NCI-H2171 treated with DMSO at 0.1 percent for 48 hours (cell line): ENCODE data around the gene SLC12A2.

ENCODE experiments used
- DNase-seq: peaks from one replicate; lab custom pipeline; 2025; lab: John Stamatoyannopoulos, UW

SLC12A2 gene

DNA sequence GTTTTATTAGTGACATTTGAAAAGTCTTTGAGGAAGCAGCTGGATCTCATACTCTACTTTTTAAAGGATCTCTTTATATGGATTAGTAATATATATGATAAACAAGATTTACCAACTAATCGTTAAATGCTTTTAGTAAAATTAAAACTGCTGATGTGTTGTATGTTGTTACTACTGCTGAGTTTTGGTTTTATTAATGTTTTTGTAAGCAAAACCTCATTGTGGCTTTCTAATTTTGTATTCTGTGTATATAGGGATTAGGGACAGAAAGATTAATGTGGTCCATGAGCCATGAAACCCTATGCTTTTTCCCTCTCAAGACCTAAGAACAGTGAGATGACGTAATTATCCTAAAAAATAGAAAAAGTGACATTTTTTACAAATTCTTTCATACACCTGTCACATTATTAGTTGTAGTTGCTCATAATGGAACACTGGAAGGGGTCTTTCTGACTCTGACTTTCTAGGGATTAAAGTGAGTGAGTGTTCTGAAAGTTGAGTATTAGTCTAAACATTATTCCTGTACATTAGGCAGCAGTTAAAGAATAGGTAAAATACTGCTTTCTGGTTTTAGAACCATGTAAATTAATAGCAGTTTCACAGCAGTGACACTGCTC lies 85.9 kb downstream of the SLC12A2 start:
- DNase-seq: no peak

GRCh38 chr5:128172102-128172501 lies 88.5 kb downstream of the SLC12A2 start:
- no peak for DNase-seq

- DNase-seq: no peak
Measured at GRCh38 chr5:128174951-128175350, 91.4 kb downstream of the SLC12A2 start.

DNA sequence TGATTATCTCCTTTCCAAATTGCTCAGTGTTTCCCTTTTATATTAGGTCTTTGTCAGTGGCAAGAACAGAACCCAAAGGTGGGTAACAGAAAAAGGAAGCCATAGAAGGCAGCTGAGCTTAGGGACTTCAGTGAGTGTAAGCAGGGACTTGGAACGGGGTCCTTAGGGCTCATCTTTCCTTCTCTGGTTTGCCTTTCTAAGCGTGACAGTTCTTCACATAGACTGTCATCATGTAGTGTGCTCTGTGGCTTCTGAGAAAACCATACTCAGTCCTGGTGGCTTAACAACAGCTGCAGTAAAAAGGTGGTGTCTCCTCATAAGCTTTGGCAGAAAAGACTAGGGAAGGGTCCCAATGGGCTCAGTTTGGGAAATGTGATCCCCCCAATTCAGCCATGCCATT lies 108.8 kb downstream of the SLC12A2 start:
- no peak for DNase-seq

- DNase-seq: no peak
Measured at GRCh38 chr5:128193665-128194390, 110.3 kb downstream of the SLC12A2 start.

- no peak for DNase-seq
Measured at GRCh38 chr5:128195316-128195715, 111.8 kb downstream of the SLC12A2 start.

- DNase-seq: no peak
Measured at GRCh38 chr5:128196080-128196479, 112.5 kb downstream of the SLC12A2 start.

GRCh38 chr5:128196791-128197190 lies 113.2 kb downstream of the SLC12A2 start:
- DNase-seq: no peak

- DNase-seq: no peak
Measured at GRCh38 chr5:128197896-128198522, 114.4 kb downstream of the SLC12A2 start.

GRCh38 chr5:128199104-128199503 lies 115.5 kb downstream of the SLC12A2 start:
- no peak for DNase-seq

GRCh38 chr5:128199611-128200010 lies 116.0 kb downstream of the SLC12A2 start:
- no peak for DNase-seq

DNA sequence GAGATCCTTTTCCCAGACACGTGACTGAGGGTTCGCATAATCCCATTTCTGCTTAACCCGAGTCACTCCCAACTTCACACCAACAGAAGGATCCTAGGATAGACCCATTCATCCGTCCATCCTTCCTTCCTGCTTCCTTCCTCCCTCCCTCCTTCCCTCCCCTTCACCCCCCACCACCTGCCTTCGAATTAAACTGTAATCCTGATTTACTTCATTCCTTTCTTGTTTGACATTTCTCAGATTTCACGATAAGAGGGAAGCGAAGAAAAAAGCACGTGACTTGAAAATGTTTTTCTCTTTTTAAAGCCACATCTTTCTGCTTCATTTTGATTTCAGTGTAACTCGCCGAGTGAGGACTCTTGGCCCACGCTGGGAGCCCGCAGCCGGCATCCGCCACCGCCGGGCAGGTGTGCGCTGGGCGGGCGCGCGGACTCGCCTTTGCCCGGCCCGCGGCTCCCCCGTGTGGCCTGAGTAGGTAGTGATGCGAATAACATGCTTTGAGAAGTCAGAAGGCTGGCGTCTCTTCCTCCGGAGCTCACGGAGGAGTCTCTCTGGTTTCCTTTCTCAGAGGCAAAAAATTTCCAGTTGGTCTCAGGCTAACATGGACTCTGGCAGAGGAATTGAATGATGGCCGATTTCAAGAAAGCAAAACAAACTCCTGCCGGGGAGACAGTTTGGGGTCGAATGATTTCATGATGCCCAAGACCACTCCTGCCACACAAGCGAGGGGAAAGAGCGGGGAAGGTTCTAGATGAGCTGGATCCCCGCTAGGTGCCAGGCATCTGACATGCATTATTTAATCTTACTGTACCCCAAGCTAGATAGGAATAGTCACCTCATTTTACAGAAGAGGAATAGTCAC lies 117.7 kb downstream of the SLC12A2 start:
- peak; percentile 51 for DNase-seq

- DNase-seq: no peak
Measured at GRCh38 chr5:128202320-128202719, 118.8 kb downstream of the SLC12A2 start.

GRCh38 chr5:128208436-128208835 lies 124.9 kb downstream of the SLC12A2 start:
- DNase-seq: no peak

- DNase-seq: no peak
Measured at GRCh38 chr5:128212191-128212806, 128.7 kb downstream of the SLC12A2 start.

GRCh38 chr5:128213340-128213739 lies 129.8 kb downstream of the SLC12A2 start:
- peak; percentile 22 for DNase-seq

DNA sequence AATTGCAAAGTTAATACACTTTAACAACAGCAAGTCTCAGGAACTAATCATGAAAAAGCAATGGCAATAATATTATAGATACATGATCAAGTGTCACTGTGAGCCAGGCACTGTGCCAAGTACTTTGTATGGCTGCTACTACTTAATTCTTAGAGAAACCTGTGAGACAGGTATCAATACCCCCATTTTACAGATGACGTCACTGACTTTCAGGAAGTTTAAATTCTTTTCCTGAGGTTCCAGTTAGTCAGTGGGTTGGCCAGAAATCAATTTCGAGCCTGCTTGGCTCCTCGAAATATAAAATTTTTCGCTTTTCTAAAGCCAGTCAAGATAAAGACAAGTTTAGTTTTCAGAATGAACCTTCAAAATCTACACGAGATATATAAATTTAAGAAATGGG lies 130.3 kb downstream of the SLC12A2 start:
- no peak for DNase-seq

GRCh38 chr5:128216285-128216684 lies 132.7 kb downstream of the SLC12A2 start:
- DNase-seq: no peak

- no peak for DNase-seq
Measured at GRCh38 chr5:128216860-128217531, 133.4 kb downstream of the SLC12A2 start.

GRCh38 chr5:128220841-128221240 lies 137.3 kb downstream of the SLC12A2 start:
- no peak for DNase-seq

DNA sequence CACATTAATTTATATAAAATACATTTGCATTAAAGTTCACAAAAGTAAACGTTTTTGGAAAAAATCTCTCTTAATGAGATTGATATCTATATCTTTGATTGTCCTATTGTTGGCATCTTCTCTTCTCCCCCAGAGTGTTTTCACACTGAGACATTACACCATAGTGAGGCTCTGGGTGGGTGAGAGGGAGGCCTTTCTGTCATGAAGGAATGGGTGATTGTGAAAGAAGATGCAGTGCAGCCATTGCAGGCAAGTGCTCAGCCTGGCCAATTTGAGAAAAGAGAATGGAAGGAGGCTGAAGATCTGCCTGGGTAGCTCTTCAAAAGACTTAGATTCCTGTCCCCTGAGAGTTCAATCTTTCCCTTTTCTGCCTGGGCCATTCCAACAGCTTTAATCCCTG lies 140.8 kb downstream of the SLC12A2 start:
- DNase-seq: no peak
